GM19324 (cell line): ENCODE results near the gene OR5K2.

Experiments used
- ATAC-seq: cut with Tn5 transposase; IDR thresholded peaks from one replicate; pipeline ENCODE4 v1.9.1; 2021; ENCODE audit warnings: mild to moderate bottlenecking, moderate library complexity; ENCODE audit not compliant: unreplicated experiment, low FRiP score

OR5K2 gene

GRCh38 chr3:98521897-98522543 is 24.5 kb downstream of the OR5K2 start:
- ATAC-seq: peak; percentile 41

- ATAC-seq: peak; percentile 97
These were observed 25.2 kb downstream of the OR5K2 start, which contains the start of gene CLDND1 for GRCh38 chr3:98522544-98523281. Gene CLDND1, minus strand, starts transcription at chr3:98522902. Its CDS starts 1,478 bp downstream, at chr3:98521424.

GRCh38 chr3:98525494-98525893 is 28.0 kb downstream of the OR5K2 start:
- ATAC-seq: no peak

- no peak for ATAC-seq
These were observed 31.2 kb downstream of the OR5K2 start for GRCh38 chr3:98528474-98529346.

GRCh38 chr3:98529856-98530459 is 32.5 kb downstream of the OR5K2 start:
- ATAC-seq: no peak

GRCh38 chr3:98530676-98531075 is 33.2 kb downstream of the OR5K2 start:
- ATAC-seq: no peak

- peak; percentile 34 for ATAC-seq
These were observed 34.3 kb downstream of the OR5K2 start, which contains the start of gene GPR15 for GRCh38 chr3:98531622-98532274. Gene GPR15, plus strand, starts transcription at chr3:98531978. Its CDS starts 56 bp downstream, at chr3:98532034.

GRCh38 chr3:98532275-98532637 is 34.8 kb downstream of the OR5K2 start:
- no peak for ATAC-seq

- ATAC-seq: no peak
These were observed 35.5 kb downstream of the OR5K2 start for GRCh38 chr3:98532709-98533571.

- ATAC-seq: no peak
These were observed 36.7 kb downstream of the OR5K2 start for GRCh38 chr3:98534168-98534567.

- no peak for ATAC-seq
These were observed 37.3 kb downstream of the OR5K2 start for GRCh38 chr3:98534734-98535133.

- peak; percentile 74 for ATAC-seq
These were observed 39.1 kb downstream of the OR5K2 start for GRCh38 chr3:98536456-98537017.

- ATAC-seq: peak; percentile 53
These were observed 42.9 kb downstream of the OR5K2 start for GRCh38 chr3:98540346-98540745.

- no peak for ATAC-seq
These were observed 44.2 kb downstream of the OR5K2 start for GRCh38 chr3:98541695-98542094.

- ATAC-seq: no peak
These were observed 45.1 kb downstream of the OR5K2 start for GRCh38 chr3:98542623-98543022.

GRCh38 chr3:98545940-98546339 is 48.5 kb downstream of the OR5K2 start:
- ATAC-seq: peak; percentile 44
